NK-92 treated with Interleukin-12 subunit alpha and Interleukin-12 subunit beta, amount 100 ng/mL, for 24 hours (cell line): ENCODE measurements around the gene VAV2.

Experiments
- DNase-seq: peaks from one replicate; lab custom pipeline; 2025; lab: John Stamatoyannopoulos, UW

VAV2 gene

GRCh38 chr9:133991964-133992779 lies at the start of gene VAV2:
Gene VAV2 (minus strand): TSS chr9:133992324. CDS start chr9:133992278, 46 bp downstream.
- DNase-seq: no peak

GRCh38 chr9:134041649-134041962 lies 49.5 kb upstream of the VAV2 start:
- DNase-seq: no peak

GRCh38 chr9:134040781-134041648 lies 48.9 kb upstream of the VAV2 start:
- no peak for DNase-seq

- no peak for DNase-seq
Observed at GRCh38 chr9:134040176-134040565, 48.0 kb upstream of the VAV2 start.

GRCh38 chr9:134039386-134040175 lies 47.5 kb upstream of the VAV2 start:
- no peak for DNase-seq

GRCh38 chr9:134037641-134038040 lies 45.5 kb upstream of the VAV2 start:
- no peak for DNase-seq

GRCh38 chr9:134036130-134036529 lies 44.0 kb upstream of the VAV2 start:
- DNase-seq: no peak

- DNase-seq: no peak
Observed at GRCh38 chr9:134035041-134036039, 43.2 kb upstream of the VAV2 start.

GRCh38 chr9:134034215-134035040 lies 42.3 kb upstream of the VAV2 start:
- DNase-seq: no peak

GRCh38 chr9:134033516-134034214 lies 41.5 kb upstream of the VAV2 start:
- DNase-seq: no peak

GRCh38 chr9:134032456-134033222 lies 40.5 kb upstream of the VAV2 start:
- DNase-seq: no peak

- DNase-seq: no peak
Observed at GRCh38 chr9:134031783-134032182, 39.7 kb upstream of the VAV2 start.

GRCh38 chr9:134030821-134031470 lies 38.8 kb upstream of the VAV2 start:
- DNase-seq: no peak

GRCh38 chr9:134029248-134030226 lies 37.4 kb upstream of the VAV2 start:
- no peak for DNase-seq

GRCh38 chr9:134028575-134029247 lies 36.6 kb upstream of the VAV2 start:
- no peak for DNase-seq

- DNase-seq: no peak
Observed at GRCh38 chr9:134028076-134028475, 36.0 kb upstream of the VAV2 start.

GRCh38 chr9:134027561-134027960 lies 35.4 kb upstream of the VAV2 start:
- DNase-seq: no peak
